ENCODE measurements around the gene LRRC34.

The LRRC34 gene

DNA sequence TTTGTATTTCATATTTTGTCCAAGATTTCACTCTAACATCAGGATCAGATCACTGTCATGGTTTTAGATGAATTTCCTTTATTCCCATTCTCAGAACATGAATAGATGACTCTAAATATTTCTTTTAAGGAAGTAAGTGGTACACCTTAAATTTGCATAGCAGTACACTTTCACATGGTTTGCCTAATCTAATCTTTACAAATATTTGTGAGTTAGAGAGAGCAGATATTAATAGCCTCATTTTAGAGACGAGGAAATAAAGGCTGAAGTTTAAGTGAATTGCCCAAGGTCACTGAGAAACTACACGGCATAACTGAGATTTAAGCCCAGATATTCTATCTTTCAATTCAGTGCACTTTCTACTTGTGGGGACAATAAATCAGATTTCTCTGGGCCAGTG lies 62.0 kb downstream of the LRRC34 start:
- no peak overlapping the region for H3K27ac ChIP-seq
- no peak for DNase-seq (ENCODE audit: low spot score)
- CTCF ChIA-PET, result no interaction called here
- POLR2A ChIA-PET (ENCODE audit: low non-redundant PET), result no interaction called here
- TF ChIP-seq, protein P1, sequence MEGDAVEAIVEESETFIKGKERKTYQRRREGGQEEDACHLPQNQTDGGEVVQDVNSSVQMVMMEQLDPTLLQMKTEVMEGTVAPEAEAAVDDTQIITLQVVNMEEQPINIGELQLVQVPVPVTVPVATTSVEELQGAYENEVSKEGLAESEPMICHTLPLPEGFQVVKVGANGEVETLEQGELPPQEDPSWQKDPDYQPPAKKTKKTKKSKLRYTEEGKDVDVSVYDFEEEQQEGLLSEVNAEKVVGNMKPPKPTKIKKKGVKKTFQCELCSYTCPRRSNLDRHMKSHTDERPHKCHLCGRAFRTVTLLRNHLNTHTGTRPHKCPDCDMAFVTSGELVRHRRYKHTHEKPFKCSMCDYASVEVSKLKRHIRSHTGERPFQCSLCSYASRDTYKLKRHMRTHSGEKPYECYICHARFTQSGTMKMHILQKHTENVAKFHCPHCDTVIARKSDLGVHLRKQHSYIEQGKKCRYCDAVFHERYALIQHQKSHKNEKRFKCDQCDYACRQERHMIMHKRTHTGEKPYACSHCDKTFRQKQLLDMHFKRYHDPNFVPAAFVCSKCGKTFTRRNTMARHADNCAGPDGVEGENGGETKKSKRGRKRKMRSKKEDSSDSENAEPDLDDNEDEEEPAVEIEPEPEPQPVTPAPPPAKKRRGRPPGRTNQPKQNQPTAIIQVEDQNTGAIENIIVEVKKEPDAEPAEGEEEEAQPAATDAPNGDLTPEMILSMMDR (conservative IDR thresholded peaks at IDR 0.05; ENCODE audit: low read depth), result no peak

- ChIA-PET CTCF (interaction anchor here (0.6 kb wide), 1 partner anchor 707 kb away, joined by 3 read pairs; no protein-coding TSS in a partner anchor), POLR2A (ENCODE audit: low non-redundant PET) (no interaction called here)
- no peak overlapping the region for H3K27ac ChIP-seq
- TF ChIP-seq, protein P1 (conservative IDR thresholded peaks at IDR 0.05; ENCODE audit: low read depth), result no peak
- DNase-seq (ENCODE audit: low spot score), result peak; percentile 55
Observed at GRCh38 chr3:169748670-169749069, 64.0 kb downstream of the LRRC34 start.

DNA sequence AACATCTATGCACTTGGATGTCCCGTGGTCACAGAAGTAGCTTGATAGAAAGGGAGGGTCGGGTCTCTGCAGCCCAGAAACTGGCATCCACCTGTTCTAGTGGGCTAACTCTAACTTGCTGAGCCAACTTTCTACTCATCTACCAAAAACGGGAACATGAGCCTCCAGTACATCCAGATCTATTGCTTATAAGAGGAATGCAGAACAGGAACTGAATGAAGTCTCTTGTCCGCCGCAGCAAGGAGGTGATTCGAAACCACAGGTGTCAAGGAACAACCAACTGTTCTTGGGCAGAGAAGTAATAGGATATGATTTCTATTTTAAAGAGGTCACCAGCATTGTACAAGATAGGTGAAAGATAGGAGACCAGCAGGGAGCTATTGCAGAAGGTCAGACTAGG lies 65.8 kb downstream of the LRRC34 start:
- DNase-seq (ENCODE audit: low spot score), result no peak
- ChIA-PET POLR2A (ENCODE audit: low non-redundant PET) (no interaction called here), CTCF (no interaction called here)
- TF ChIP-seq, protein P1 (conservative IDR thresholded peaks at IDR 0.05; ENCODE audit: low read depth), result no peak
- H3K27ac ChIP-seq, result no peak overlapping the region

DNA sequence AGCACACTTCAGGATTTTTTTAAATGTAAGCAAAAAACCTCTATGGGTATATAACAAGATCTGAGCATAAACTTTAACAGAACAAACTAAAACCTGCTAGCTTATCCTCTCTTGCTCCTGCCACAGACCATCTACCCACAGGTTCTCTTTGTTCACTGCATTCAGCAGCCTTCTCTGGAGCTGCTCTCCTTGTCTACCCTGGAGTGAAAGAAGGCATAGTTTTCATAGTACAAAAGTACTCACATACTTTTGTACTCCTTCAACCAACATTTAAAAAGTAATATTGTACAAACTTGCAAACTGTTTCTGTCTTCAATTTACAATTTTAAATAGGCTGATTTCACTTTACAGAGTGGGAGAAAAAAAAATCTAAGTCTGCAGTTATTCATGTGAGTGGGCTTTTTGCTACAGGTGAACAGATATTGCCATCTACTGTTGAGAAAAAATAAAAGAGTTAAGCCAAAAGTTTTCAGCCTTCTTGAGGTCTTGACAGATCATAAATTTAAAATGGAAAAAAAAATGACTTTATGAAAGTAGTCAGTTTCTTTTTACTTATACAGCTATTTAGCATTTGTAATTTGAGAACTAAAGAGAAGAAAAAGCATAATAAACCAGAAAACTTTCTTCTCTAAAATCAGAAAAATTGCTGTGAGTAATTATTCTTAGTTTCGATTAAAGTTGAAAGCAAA lies 68.2 kb downstream of the LRRC34 start:
- CTCF ChIA-PET, result interaction anchor here (0.5 to 1.2 kb wide), 6 partner anchors 75 to 917 kb away, joined by 3 to 6 read pairs (median 4); no protein-coding TSS in a partner anchor
- DNase-seq (ENCODE audit: low spot score), result no peak
- TF ChIP-seq, protein P1 (conservative IDR thresholded peaks at IDR 0.05; ENCODE audit: low read depth), result peak; percentile 62
- POLR2A ChIA-PET (ENCODE audit: low non-redundant PET), result no interaction called here
- H3K27ac ChIP-seq, result no peak overlapping the region
